Activated CD4-positive, CD25-positive, alpha-beta regulatory T cell (primary cell): Measurements from ENCODE around the gene HRAS.

ENCODE experiments used
- DNase-seq, 4 experiments: peaks; one replicate each; lab custom pipeline; 2025; lab: John Stamatoyannopoulos, UW

The HRAS gene

GRCh38 chr11:567011-567628, 31.7 kb upstream of the HRAS start:
- no peak for DNase-seq

DNA sequence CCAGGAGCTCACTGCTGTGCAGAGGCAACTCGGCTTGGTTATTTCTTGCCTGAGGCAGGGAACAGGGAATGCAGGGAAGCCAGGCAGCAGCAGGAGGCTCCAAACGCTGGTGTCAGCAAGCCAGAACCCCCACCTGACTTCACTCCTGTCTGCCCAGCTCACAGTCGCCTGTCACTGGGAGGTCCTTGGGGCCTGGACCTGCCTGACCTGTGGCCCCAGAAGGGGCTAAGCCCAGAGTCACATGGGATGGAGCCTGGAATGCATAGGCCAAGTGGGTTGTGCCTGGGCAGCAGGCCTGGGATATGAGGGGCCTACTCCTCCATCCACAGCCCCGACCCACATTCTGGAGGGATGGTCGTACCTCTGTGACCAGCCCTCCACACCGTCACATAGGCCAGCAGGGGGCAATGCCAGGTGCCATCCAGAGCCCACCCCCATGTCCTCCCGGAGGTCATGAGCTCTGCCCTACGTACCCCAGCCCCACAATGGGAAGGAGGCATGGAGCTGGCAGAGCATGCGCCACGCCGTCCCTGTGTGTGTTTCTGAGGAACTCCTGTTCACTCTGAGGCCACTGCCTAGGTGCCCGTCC, 30.6 kb upstream of the HRAS start:
- DNase-seq, result no peak

- no peak for DNase-seq
These were observed 28.6 kb upstream of the HRAS start for GRCh38 chr11:563812-564578.

DNA sequence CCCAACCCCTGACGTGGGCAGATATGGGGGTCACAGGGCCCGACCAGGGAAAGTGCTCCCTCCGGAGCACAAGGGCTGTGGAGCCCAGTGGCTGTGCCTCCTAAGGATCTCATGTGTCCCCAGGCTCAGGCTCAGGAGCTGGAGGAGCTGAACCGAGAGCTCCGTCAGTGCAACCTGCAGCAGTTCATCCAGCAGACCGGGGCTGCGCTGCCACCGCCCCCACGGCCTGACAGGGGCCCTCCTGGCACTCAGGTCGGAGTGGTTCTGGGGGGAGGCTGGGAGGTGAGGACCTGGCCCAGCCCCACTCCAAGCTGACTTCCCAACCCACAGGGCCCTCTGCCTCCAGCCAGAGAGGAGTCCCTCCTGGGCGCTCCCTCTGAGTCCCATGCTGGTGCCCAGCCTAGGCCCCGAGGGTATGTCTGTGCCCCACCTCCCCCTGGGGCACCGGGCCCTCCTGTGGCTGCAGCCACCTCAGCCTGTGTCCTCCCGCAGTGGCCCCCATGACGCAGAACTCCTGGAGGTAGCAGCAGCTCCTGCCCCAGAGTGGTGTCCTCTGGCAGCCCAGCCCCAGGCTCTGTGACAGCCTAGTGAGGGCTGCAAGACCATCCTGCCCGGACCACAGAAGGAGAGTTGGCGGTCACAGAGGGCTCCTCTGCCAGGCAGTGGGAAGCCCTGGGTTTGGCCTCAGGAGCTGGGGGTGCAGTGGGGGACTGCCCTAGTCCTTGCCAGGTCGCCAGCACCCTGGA, 27.9 kb upstream of the HRAS start:
- DNase-seq, result no peak

GRCh38 chr11:562046-562645, 26.8 kb upstream of the HRAS start:
- no peak for DNase-seq

GRCh38 chr11:561148-562003, 26.0 kb upstream of the HRAS start:
- no peak for DNase-seq

DNA sequence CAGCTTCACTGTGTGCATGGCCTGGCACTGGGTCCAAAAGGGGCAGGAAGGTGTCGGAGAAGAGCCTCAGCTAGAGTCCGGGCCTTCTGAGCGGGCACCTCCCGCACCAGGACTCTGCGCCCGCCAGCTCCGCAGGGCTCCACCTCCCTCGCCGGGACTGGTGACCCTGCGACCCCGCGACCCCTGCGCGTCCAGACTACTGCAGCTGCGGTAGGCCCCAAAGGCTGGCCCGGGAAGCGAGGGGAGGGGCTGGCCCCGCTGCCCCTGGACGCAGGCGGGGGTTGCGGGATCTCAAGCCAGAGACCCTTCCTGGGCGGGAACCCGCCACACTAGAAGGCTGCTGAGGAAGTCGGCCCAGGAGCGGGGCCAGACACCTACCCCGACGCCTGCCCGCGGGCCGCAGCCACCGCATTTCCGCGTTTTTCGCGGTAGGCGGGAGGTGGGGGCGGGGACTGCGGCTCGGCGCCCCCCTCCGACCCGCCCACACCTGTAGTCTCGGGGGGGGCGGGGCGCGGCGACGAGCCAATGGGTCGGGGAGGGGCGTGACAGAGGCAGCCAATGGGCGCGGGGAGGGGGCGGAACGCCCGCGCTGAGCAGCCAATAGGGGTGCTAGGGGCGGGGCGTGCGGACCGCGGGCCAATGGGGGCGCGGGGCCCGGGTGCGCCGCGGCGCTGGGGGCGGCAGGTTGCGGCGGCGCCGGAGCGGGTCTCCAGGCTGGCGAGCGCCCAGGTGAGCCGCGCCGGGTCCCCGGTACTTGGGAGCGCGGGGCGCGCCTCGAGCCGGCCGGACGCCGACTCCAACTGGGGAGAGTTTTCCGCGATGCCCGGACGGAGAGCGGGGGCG, 25.1 kb upstream of the HRAS start, which contains the start of the genes LMNTD2 and RASSF7:
Gene LMNTD2 (minus strand): TSS at position 434 of the 843 bp plus-strand sequence. CDS start 22 bp downstream, at position 412.
Gene RASSF7 (plus strand): TSS at position 666 of the 843 bp plus-strand sequence. CDS start 799 bp downstream, outside the sequence.
- peak; percentile 93 to 97 (median 97) for DNase-seq

GRCh38 chr11:559712-560304, 24.4 kb upstream of the HRAS start:
- no peak for DNase-seq

DNA sequence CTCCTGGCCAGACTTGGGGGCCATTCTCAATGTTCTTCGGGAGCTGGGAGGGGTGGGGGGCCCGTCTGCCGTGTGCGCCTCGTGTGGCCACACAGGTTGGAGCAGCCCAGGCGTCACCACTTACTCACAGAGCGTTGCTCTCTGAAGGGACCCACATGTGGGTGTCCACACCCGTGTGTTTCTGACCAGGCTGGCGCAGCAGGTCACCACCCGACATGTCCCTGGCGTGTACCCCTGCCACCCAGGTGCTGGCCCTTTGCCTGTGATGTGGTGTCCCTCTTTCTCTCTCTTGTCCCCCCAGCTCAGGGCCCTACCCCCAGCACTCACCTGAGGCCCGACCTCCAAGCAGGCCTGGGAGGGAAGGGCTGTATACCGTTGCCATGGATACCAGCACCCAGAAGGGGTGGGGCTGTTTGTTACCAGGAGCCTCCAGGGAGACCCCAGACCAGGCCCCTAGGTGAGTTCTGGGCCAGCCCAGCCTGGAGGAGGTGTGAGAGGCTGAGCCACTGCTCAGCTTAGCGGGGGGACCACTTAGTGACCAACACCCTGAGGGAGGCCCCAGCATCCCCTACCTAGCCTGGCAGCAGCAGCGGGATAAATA, 23.7 kb upstream of the HRAS start:
- no peak for DNase-seq

GRCh38 chr11:558503-558902, 23.1 kb upstream of the HRAS start:
- DNase-seq, result no peak

DNA sequence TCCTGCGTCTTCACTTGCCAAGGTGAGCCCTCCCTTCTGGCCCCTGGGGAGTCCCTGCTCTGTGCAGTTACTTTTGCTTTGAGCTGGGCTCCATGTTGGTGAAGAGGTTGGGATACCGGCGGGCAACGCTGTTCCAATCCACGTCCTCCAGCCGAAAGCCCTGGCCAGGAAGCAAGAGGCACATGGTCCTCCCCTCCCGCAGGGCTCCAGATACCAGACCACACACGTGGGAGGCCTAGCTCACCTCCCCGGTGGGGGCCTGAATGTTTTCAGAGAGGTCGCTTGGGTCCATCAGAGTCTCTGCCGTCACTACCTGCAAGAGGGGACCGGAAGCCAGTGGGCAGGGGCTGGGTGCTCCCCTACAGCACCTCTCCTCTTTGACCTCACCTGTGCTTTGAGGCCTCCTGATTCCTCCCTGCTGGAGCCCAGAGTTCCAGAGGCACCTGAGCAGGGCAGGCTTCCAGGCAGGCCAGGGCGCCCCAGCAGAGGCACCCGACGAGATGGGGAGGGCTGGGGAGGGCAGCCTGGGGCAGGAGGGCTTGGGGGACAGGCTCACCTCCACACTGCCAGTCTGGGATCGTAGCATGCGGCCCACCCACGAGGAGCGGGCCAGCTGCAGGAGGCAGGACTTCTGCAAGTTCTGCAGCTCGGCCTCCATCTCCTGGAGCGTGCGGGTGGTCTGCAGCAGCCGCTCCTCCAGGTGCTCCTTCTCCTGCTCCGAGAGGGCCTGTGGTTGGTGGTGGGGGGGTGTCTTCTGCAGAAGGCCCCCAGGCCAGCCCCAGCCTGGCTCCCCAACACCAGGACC, 22.2 kb upstream of the HRAS start:
- no peak for DNase-seq

DNA sequence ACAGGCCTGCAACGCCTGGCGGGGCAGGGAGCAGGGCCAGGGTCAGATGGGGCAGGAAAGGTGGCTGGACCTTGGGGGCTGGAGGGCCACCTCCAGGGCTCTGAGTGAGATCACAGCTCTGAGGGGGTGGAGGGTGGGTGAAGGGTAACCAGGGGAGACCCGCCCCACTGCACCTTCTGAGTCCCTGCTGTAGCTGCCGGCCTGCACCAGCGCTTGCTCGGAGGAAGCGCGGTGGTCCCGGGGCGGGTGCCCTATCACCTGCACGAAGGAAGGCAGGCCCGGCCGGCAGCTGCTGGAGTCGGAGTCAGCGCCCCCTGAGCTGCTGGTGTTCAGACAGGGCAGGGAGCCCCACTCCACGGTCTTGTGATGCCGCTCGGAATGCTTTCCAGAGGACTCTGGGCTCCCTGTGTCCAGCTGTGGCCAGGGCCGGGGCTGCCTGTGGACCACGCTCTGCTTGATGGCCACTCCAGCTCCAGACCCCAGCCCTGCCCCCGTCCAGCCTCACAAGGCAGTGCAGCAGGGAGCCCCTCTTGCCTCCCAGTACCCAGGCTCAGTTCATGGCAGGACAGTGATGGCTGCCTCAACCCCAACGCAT, 21.4 kb upstream of the HRAS start:
- DNase-seq, result no peak

GRCh38 chr11:555780-556661, 20.6 kb upstream of the HRAS start:
- no peak for DNase-seq

GRCh38 chr11:555227-555779, 19.9 kb upstream of the HRAS start:
- DNase-seq, result no peak

GRCh38 chr11:554428-555226, 19.3 kb upstream of the HRAS start:
- DNase-seq, result peak; percentile 60 to 71 (median 62)

- DNase-seq, result no peak
These were observed 18.6 kb upstream of the HRAS start for GRCh38 chr11:553988-554340.
